SJSA1 (cell line): ENCODE results near the gene PET117. TPM values are rescaled to one million over a fixed set of nuclear protein-coding genes. Genes with fewer than 3 reads are reported as not detected.

Experiments used
- DNase-seq, 2 experiments: peaks; one replicate each; pipeline ENCODE4 v3.0.0-alpha.2; 2015 to 2020; ENCODE audit warnings: low spot score in 2 of 2, low read depth in 1 of 2
- H3K27ac ChIP-seq: fragments of 250-450 bp; sonication (Bioruptor Pico); 2 replicates; pipeline ENCODE4 v1.5.1; 2020; ENCODE audit warnings: mild to moderate bottlenecking, moderate library complexity
- H3K27me3 ChIP-seq: fragments of 250-450 bp; sonication (Bioruptor Pico); replicated peaks from 2 replicates; pipeline ENCODE4 v1.5.1; 2020; ENCODE audit warnings: mild to moderate bottlenecking, moderate library complexity
- H3K36me3 ChIP-seq: fragments of 250-450 bp; sonication (Bioruptor Pico); 2 replicates; pipeline ENCODE4 v1.5.1; 2020; ENCODE audit warnings: mild to moderate bottlenecking
- H3K4me1 ChIP-seq: fragments of 250-450 bp; sonication (Bioruptor Pico); replicated peaks from 2 replicates; pipeline ENCODE4 v1.6.1; 2021; ENCODE audit warnings: mild to moderate bottlenecking
- H3K4me3 ChIP-seq: fragments of 250-450 bp; sonication (Bioruptor Pico); 2 replicates; pipeline ENCODE4 v1.5.1; 2020; ENCODE audit warnings: mild to moderate bottlenecking
- H3K9me3 ChIP-seq: fragments of 250-450 bp; sonication (Bioruptor Pico); replicated peaks from 2 replicates; pipeline ENCODE4 v1.5.1; 2020; ENCODE audit warnings: mild to moderate bottlenecking
- total RNA-seq: library from RNA; depleted of rRNA; stranded (reverse); fragments of >200 nt; shearing (Covaris generic); gene quantifications from 2 replicates; pipeline ENCODE4 v1.2.3, GENCODE V29; 2014

PET117 gene
- total RNA-seq, 1 experiment from 2014 or later = 21.7 TPM

- H3K4me1 ChIP-seq = peaks cover 5% of the 10 kb centered on the region
- H3K27me3 ChIP-seq = peaks cover 7% of the 10 kb centered on the region; the same call in 1 of the 2 replicates
- no peak overlapping the region for H3K4me3 ChIP-seq
- DNase-seq = no peak
- H3K9me3 ChIP-seq = no peaks in the 10 kb centered on the region
- H3K36me3 ChIP-seq = no peaks in the 10 kb centered on the region; the same call in 1 of the 2 replicates
- H3K27ac ChIP-seq = no peak overlapping the region
These were observed 5.0 kb upstream of the PET117 start for GRCh38 chr20:18132663-18133062.

- H3K9me3 ChIP-seq = no peaks in the 10 kb centered on the region
- H3K36me3 ChIP-seq = peaks cover 5% of the 10 kb centered on the region; the same call in 1 of the 2 replicates
- 0 out of 2 replicates have a peak, but pooled peaks cover 7% of the 10 kb centered on the region for H3K27me3 ChIP-seq
- H3K27ac ChIP-seq = no peak overlapping the region
- no peak overlapping the region for H3K4me3 ChIP-seq
- no peak for DNase-seq
- H3K4me1 ChIP-seq = peaks cover 8% of the 10 kb centered on the region
These were observed 3.7 kb upstream of the PET117 start for GRCh38 chr20:18133962-18134361.

- H3K27me3 ChIP-seq = no peaks in the 10 kb centered on the region
- peak overlapping the region; percentile 87 for H3K4me3 ChIP-seq
- H3K36me3 ChIP-seq = peaks cover 18% of the 10 kb centered on the region
- H3K4me1 ChIP-seq = peaks cover 13% of the 10 kb centered on the region
- H3K27ac ChIP-seq = peak overlapping the region; percentile 47
- DNase-seq = no peak
- no peaks in the 10 kb centered on the region for H3K9me3 ChIP-seq
These were observed 561 bp downstream of the PET117 start for GRCh38 chr20:18138266-18138582.

DNA sequence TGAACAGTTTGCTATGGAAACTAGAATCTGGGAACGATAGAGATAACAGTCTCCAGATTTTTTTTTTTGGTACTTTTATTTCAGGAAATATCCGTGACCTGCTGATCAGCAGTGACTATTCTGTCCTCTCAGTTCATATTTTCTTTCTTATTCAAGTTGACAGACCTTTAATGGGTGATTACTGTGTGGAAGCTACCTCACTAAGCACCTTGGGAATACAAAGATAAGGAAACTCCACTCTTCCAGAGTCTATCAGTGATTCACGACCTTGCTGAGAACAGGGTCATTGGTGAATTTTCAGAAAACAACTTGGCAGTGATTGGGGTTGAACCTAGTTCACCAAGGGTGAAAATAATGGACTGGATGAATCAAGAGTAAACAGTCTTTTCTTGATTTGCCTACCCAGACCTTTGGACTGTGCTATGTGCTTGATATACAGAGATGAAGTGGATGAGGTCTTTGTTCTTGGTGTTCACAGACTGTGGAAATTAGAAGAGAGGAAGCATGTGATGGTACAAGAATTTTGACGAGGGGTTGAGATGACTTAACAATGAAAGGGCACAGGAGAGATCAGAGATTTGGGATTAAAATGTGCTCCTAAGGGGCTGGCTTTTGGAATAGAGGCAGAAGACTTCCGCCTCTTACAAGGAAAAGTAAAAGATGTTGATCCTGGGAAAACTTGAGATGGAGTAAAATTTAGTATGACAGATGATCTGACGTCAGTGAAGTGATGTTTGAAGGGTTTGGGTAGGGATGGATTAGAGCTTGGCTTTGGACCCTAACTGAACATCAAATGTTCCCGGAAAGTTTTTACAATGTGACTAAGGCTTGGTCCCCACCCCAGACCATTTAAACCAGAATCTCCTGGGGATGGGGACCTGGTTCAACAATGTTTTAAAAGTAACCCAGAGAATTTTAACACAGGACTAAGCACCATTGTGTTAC is 1.2 kb downstream of the PET117 start:
- H3K4me3 ChIP-seq = peak overlapping the region; percentile 87
- no peaks in the 10 kb centered on the region for H3K27me3 ChIP-seq
- peaks cover 13% of the 10 kb centered on the region for H3K4me1 ChIP-seq
- no peak overlapping the region for H3K27ac ChIP-seq
- H3K9me3 ChIP-seq = no peaks in the 10 kb centered on the region
- H3K36me3 ChIP-seq = peaks cover 21% of the 10 kb centered on the region
- DNase-seq = peak in 1 of 2 experiments; percentile 12

DNA sequence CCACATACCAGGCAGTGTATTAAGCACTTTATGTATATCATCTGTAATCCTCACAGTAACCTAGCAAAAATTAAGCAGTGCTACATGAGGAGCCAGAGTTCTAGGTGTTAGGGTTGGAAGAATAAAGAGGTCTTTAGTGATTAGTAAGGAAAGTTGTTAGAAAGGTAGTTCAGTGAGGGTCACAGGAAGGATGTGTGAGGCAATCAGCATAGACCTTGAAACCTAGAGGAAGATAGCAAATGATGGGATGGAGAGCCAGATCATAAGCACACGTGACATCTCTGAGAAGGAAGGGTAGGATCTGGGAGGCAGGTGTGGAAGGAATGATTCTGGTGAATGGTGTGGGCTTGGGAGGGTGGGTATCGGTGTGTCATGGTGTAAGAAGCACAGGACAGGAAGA is 2.2 kb downstream of the PET117 start:
- no peaks in the 10 kb centered on the region for H3K27me3 ChIP-seq
- no peaks in the 10 kb centered on the region for H3K9me3 ChIP-seq
- H3K27ac ChIP-seq = no peak overlapping the region
- peaks cover 28% of the 10 kb centered on the region for H3K36me3 ChIP-seq
- H3K4me1 ChIP-seq = peaks cover 13% of the 10 kb centered on the region
- DNase-seq = no peak
- no peak overlapping the region for H3K4me3 ChIP-seq

DNA sequence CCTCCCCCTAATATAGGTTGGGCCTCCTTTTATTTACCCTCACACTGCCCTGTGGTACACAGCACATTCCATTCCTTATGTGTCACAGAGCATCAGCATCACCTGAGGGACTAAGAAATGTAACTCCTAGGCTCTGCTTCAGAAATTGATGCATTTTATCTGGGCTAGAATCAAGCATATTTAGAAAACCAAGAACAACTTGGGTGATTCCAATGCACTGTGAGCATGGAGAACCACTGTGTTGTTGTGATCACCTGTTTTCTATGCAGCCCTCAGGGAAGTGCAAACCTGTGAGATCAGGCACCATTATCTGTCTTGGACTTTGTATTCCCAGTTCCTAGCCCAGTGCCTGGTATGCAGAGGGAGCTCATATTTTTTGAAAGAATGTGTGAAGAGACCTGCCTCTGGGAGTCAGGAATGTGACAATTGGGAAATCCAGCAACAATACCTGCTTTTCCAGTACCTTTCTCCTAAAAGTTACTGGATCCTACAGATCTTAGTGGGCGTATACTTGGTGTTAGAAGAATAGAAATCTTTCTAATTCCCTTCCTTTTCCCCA is 7.0 kb downstream of the PET117 start:
- H3K4me1 ChIP-seq = no peaks in the 10 kb centered on the region
- H3K4me3 ChIP-seq = no peak overlapping the region
- peaks cover 34% of the 10 kb centered on the region for H3K36me3 ChIP-seq
- no peak overlapping the region for H3K27ac ChIP-seq
- no peak for DNase-seq
- H3K9me3 ChIP-seq = no peaks in the 10 kb centered on the region
- H3K27me3 ChIP-seq = no peaks in the 10 kb centered on the region

DNA sequence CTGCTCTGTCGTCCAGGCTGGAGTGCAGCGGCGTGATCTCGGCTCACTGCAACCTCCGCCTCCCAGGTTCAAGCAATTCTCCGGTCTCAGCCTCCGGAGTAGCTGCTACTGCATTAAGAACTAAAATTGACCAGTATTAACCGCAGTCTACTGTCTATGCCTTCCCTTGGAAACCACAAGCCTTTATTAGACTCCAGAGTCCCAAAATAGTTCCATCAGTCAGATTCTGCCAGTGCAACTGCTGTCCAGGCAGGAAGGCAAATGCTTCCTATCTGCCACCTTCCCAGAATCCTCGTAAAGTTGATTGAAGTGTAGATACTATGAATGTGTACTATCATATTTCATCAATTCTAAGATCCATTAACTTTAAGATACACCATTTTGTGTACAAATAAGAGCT is 16.7 kb downstream of the PET117 start:
- Histone ChIP-seq H3K27ac (no peak overlapping the region), H3K27me3 (no peaks in the 10 kb centered on the region), H3K36me3 (peaks cover 42% of the 10 kb centered on the region), H3K9me3 (no peaks in the 10 kb centered on the region), H3K4me3 (no peak overlapping the region), H3K4me1 (no peaks in the 10 kb centered on the region)
- no peak for DNase-seq

- Histone ChIP-seq H3K4me1 (no peaks in the 10 kb centered on the region), H3K4me3 (no peak overlapping the region), H3K36me3 (peaks cover 36% of the 10 kb centered on the region), H3K9me3 (no peaks in the 10 kb centered on the region), H3K27me3 (no peaks in the 10 kb centered on the region), H3K27ac (no peak overlapping the region)
- no peak for DNase-seq
These were observed 18.4 kb downstream of the PET117 start for GRCh38 chr20:18156045-18156444.

DNA sequence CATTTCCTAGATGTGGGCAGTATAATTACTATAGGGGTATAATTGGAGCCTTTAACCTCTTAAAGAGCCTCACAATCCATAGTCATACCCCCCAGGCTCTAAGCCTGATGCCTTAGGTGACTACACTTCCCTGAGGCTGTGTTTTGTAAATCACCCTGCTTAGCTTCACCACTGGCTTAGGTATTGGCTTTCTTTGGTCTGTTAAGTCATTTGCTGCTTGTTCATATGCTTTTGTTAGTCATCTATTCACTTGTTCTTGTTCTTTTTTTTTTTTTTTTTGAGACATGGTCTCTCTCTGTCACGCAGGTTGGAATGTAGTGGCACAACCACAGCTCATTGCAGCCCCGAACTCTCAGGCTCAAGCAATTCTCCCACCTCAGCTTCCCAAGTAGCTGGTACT is 26.7 kb downstream of the PET117 start:
- no peak overlapping the region for H3K27ac ChIP-seq
- H3K36me3 ChIP-seq = peaks cover 61% of the 10 kb centered on the region
- H3K9me3 ChIP-seq = no peaks in the 10 kb centered on the region
- no peak for DNase-seq
- H3K4me1 ChIP-seq = no peaks in the 10 kb centered on the region
- H3K27me3 ChIP-seq = no peaks in the 10 kb centered on the region
- H3K4me3 ChIP-seq = no peak overlapping the region

GRCh38 chr20:18165553-18165952 is 27.9 kb downstream of the PET117 start:
- Histone ChIP-seq H3K27me3 (no peaks in the 10 kb centered on the region), H3K4me1 (no peaks in the 10 kb centered on the region), H3K36me3 (peaks cover 60% of the 10 kb centered on the region), H3K4me3 (no peak overlapping the region), H3K9me3 (no peaks in the 10 kb centered on the region), H3K27ac (no peak overlapping the region)
- no peak for DNase-seq

DNA sequence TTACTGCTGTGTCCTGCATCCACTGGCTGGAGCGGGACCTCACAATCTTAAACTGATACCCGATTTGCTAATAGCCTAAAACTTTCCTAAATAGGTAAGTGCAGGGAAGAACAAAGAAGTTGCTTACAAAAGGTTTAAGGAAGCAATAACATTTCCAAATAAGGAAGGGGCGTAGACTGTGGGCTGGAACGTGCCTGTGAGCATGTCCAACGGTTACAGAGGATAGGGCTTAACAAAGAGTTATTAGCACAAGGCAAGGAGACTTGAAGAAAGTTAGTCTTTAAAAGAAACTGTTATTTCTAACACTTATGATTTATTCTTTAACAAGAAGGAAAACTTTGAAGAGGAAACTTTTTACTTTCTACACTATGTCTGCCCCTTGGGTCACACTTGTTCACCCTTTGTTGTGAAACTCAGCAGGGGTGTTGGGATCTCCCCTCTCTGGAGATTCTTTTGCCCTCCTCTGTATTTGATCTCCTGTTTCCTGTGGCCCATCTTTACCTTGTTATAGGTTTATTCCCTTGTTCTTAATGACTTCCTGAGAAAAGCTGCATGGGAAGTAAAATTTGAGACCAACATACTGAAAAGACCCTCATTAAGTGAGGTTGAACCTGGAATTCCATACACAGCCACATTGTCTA is 28.7 kb downstream of the PET117 start:
- no peaks in the 10 kb centered on the region for H3K9me3 ChIP-seq
- DNase-seq = no peak
- H3K4me1 ChIP-seq = no peaks in the 10 kb centered on the region
- H3K27me3 ChIP-seq = no peaks in the 10 kb centered on the region
- no peak overlapping the region for H3K27ac ChIP-seq
- H3K36me3 ChIP-seq = peaks cover 66% of the 10 kb centered on the region
- no peak overlapping the region for H3K4me3 ChIP-seq

GRCh38 chr20:18166950-18167349 is 29.3 kb downstream of the PET117 start:
- Histone ChIP-seq H3K4me3 (no peak overlapping the region), H3K27me3 (no peaks in the 10 kb centered on the region), H3K36me3 (peaks cover 63% of the 10 kb centered on the region), H3K9me3 (no peaks in the 10 kb centered on the region), H3K27ac (no peak overlapping the region), H3K4me1 (no peaks in the 10 kb centered on the region)
- DNase-seq = no peak

DNA sequence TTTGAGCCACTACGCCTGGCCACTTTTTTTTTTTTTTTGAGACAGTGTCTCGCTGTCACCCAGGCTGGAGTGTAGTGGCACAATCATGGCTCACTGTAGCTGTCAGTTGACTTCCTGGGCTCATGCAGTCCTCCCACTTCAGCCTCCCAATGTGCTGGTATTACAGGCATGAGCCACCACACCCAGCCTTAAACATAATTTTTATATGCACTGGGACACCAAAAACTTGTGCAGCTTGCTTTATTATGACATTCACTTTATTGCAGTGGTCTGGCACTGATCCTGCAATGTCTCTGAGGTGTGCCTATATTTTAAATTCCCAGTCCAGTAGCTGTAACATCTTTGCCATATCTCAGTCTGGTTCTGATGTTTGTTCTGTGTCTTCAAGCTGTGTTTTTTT is 34.7 kb downstream of the PET117 start:
- Histone ChIP-seq H3K9me3 (no peaks in the 10 kb centered on the region), H3K4me3 (no peak overlapping the region), H3K4me1 (no peaks in the 10 kb centered on the region), H3K27me3 (no peaks in the 10 kb centered on the region; the same call in 1 of the 2 replicates), H3K36me3 (peaks cover 35% of the 10 kb centered on the region), H3K27ac (no peak overlapping the region)
- no peak for DNase-seq
